Keratinocyte (primary cell): ENCODE data around the gene KCNAB2. TPM values are rescaled to one million over a fixed set of nuclear protein-coding genes. Genes with fewer than 3 reads are reported as not detected.
A peak's percentile ranks its signal among the peaks of the same experiment; 100 is the strongest.

Source experiments
- DNase-seq: peaks from one replicate; pipeline ENCODE4 v3.0.0-alpha.2; 2011; ENCODE audit warnings: low read depth, missing footprints, low spot score
- FAIRE-seq: peaks from 2 replicates; lab custom pipeline; 2011; peaks lifted over from hg19 to GRCh38; lab: Jason Lieb, UNC
- H2AFZ ChIP-seq: 2 replicates; pipeline ENCODE4 v1.6.0; 2012; ENCODE audit warnings: low read length, control low read depth, inconsistent platforms; ENCODE audit not compliant: control insufficient read depth
- H3K27ac ChIP-seq: 2 replicates; pipeline ENCODE4 v1.5.1; 2011; ENCODE audit warnings: low read length; ENCODE audit not compliant: control insufficient read depth, insufficient read depth
- H3K27me3 ChIP-seq: 3 replicates; pipeline ENCODE4 v1.6.0; 2011; ENCODE audit warnings: low read length; ENCODE audit not compliant: control insufficient read depth, insufficient read depth; ENCODE audit errors: extremely low read depth
- H3K36me3 ChIP-seq, 2 experiments: 2 replicates in 1 of 2; 3 replicates in 1 of 2; pipeline ENCODE4 v1.5.1; 2011; ENCODE audit warnings: low read length in 2 of 2, mild to moderate bottlenecking in 1 of 2; ENCODE audit not compliant: control insufficient read depth in 2 of 2, insufficient read depth in 2 of 2; ENCODE audit errors: extremely low read depth in 1 of 2
- H3K4me1 ChIP-seq: 3 replicates; pipeline ENCODE4 v1.5.1; 2011; ENCODE audit warnings: low read length; ENCODE audit not compliant: control insufficient read depth, insufficient read depth; ENCODE audit errors: extremely low read depth
- H3K4me2 ChIP-seq: 3 replicates; pipeline ENCODE4 v1.6.0; 2011; ENCODE audit warnings: low read depth, low read length; ENCODE audit not compliant: control insufficient read depth, insufficient read depth; ENCODE audit errors: extremely low read depth
- H3K4me3 ChIP-seq, 3 experiments: fragments of 200-600 bp in 1 of 3; sonication (generic) in 1 of 3; 2 replicates in 2 of 3; 3 replicates in 1 of 3; pipeline ENCODE4 v1.5.1; 2011 to 2016; ENCODE audit warnings: low read length in 3 of 3, mild to moderate bottlenecking in 3 of 3, control low read depth in 2 of 3, inconsistent platforms in 1 of 3, low read depth in 1 of 3, mixed read lengths in 1 of 3, mixed run types in 1 of 3, moderate library complexity in 1 of 3; ENCODE audit not compliant: control insufficient read depth in 2 of 3, insufficient read depth in 2 of 3; ENCODE audit errors: extremely low read depth in 1 of 3
- H3K79me2 ChIP-seq: 2 replicates; pipeline ENCODE4 v1.6.0; 2012; ENCODE audit warnings: low read length; ENCODE audit not compliant: control insufficient read depth, insufficient read depth
- H3K9ac ChIP-seq: 3 replicates; pipeline ENCODE4 v1.6.0; 2011; ENCODE audit warnings: low read length; ENCODE audit not compliant: control insufficient read depth, insufficient read depth; ENCODE audit errors: extremely low read depth
- H3K9me1 ChIP-seq: 3 replicates; pipeline ENCODE4 v1.6.0; 2011; ENCODE audit warnings: low read length; ENCODE audit not compliant: control insufficient read depth, insufficient read depth; ENCODE audit errors: extremely low read depth
- H3K9me3 ChIP-seq: 2 replicates; pipeline ENCODE4 v1.5.1; 2012; ENCODE audit warnings: low read depth, low read length; ENCODE audit not compliant: control insufficient read depth
- H4K20me1 ChIP-seq: 3 replicates; pipeline ENCODE4 v1.6.0; 2011; ENCODE audit warnings: low read length; ENCODE audit not compliant: control insufficient read depth, insufficient read depth; ENCODE audit errors: extremely low read depth
- CTCF ChIP-seq, 3 experiments: IDR thresholded peaks in 1 of 3; conservative IDR thresholded peaks in 1 of 3; optimal IDR thresholded peaks in 1 of 3; 2 replicates in 2 of 3; 3 replicates in 1 of 3; pipeline versions ENCODE3 to v1.5.1; 2011; ENCODE audit warnings: low read length in 3 of 3, mild to moderate bottlenecking in 3 of 3, moderate library complexity in 2 of 3, control low read depth in 1 of 3, inconsistent platforms in 1 of 3; ENCODE audit not compliant: insufficient read depth in 2 of 3; ENCODE audit errors: extremely low read depth in 1 of 3
- EZH2 ChIP-seq: IDR thresholded peaks from one replicate; pipeline ENCODE4 v1.6.1; 2012; ENCODE audit warnings: inconsistent platforms, mild to moderate bottlenecking, low read length, moderate library complexity
- dilution Hi-C: fragments of 300-500 bp; cut with MboI; formaldehyde crosslinking; loops from one replicate; pipeline ENCODE4 v1.7.0; 2020; ENCODE audit warnings: low sequenced_read_pairs; ENCODE audit not compliant: extremely low pct_ligation_motif_present
- polyA plus RNA-seq, 5 experiments: library from polyadenylated mRNA; depleted of rRNA in 3 of 5; stranded (reverse) in 3 of 5; stranded (forward) in 1 of 5; unstranded in 1 of 5; fragments of >200 nt; gene quantifications; 1 replicate in 1 of 5; 2 replicates in 3 of 5; 3 replicates in 1 of 5; pipeline versions ENCODE4 v1.2.1 to v1.2.3, GENCODE V29; 2011 to 2012; ENCODE audit warnings: missing spikeins in 2 of 5, low read depth in 1 of 5, low replicate concordance in 1 of 5

Gene KCNAB2
- polyA plus RNA-seq, 1 donor (not counting 4 experiments of a cell fraction or from before 2014, with no cell fraction given) = 1.8 TPM

DNA sequence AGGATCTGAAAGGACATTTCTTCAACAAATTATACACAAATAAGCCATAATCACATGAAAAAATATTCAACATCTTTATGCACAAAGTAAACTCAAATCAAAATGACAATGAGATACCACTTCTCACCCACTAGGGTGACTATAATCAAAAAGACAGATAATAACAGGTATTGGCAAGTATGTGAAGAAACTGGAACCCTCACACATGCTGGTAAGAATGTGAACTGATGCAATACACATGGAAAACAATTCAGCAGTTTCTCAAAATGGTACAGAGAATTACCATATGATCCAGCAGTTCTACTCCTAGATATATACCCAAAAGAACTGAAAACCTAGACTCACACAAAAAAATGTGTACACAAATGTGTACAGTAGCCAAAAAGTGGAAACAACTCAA, 71.9 kb downstream of the KCNAB2 start:
- no peaks in the 10 kb centered on the region for H3K27me3 ChIP-seq
- no peak overlapping the region for H3K4me3 ChIP-seq
- no peaks in the 10 kb centered on the region for H3K4me1 ChIP-seq
- no peak overlapping the region for H3K27ac ChIP-seq
- no peaks in the 10 kb centered on the region for H3K36me3 ChIP-seq
- TF ChIP-seq EZH2 (no peak), CTCF (optimal IDR thresholded peaks at IDR 0.05 in 1 of 3, IDR thresholded peaks at IDR 0.05 in 1 of 3, conservative IDR thresholded peaks at IDR 0.05 in 1 of 3; ENCODE audit: extremely low read depth in 1 of 3, insufficient read depth in 2 of 3, low read length in 3 of 3) (peak in 1 of 3 experiments; percentile 19)
- H3K9me1 ChIP-seq = no peaks in the 10 kb centered on the region
- FAIRE-seq (no peak), DNase-seq (no peak)
- no peak overlapping the region for H3K4me2 ChIP-seq
- no peaks in the 10 kb centered on the region for H4K20me1 ChIP-seq
- no peak overlapping the region for H2AFZ ChIP-seq
- H3K79me2 ChIP-seq = no peaks in the 10 kb centered on the region
- no peak overlapping the region for H3K9ac ChIP-seq
- dilution Hi-C loops = no loop called here
- H3K9me3 ChIP-seq = peaks cover 2% of the 10 kb centered on the region

DNA sequence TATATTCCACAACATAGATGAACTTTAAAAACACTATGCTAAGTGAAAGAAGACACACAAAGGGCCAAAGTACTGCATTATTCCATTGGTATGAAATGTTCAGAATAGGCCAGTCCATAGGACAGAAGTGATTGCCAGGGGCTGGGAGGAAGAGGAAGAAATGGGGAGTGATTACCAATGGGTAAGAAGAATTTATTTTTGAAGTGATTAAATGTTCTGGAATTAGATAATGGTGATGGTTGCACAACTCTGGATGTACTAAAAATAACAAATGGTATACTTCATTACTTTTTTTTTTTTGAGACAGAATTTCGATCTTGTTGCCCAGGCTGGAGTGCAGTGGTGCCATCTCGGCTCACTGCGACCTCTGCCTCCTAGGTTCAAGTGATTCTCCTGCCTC, 72.7 kb downstream of the KCNAB2 start:
- Histone ChIP-seq H3K36me3 (no peaks in the 10 kb centered on the region), H3K4me2 (no peak overlapping the region), H3K27me3 (no peaks in the 10 kb centered on the region), H2AFZ (no peak overlapping the region), H4K20me1 (no peaks in the 10 kb centered on the region), H3K27ac (no peak overlapping the region), H3K9me3 (peaks cover 2% of the 10 kb centered on the region), H3K79me2 (no peaks in the 10 kb centered on the region), H3K9me1 (no peaks in the 10 kb centered on the region), H3K4me3 (no peak overlapping the region), H3K4me1 (no peaks in the 10 kb centered on the region), H3K9ac (no peak overlapping the region)
- FAIRE-seq (no peak), DNase-seq (no peak)
- TF ChIP-seq CTCF (optimal IDR thresholded peaks at IDR 0.05 in 1 of 3, IDR thresholded peaks at IDR 0.05 in 1 of 3, conservative IDR thresholded peaks at IDR 0.05 in 1 of 3; ENCODE audit: extremely low read depth in 1 of 3, insufficient read depth in 2 of 3, low read length in 3 of 3) (no peak), EZH2 (no peak)
- dilution Hi-C loops = no loop called here
